GM18526 (cell line): ENCODE data around the gene CA11.

Experiments
- POLR2A ChIP-seq: IDR thresholded peaks from 3 replicates; pipeline ENCODE4 v1.6.1; 2011; ENCODE audit not compliant: insufficient read length; ENCODE audit errors: extremely low read depth

Gene CA11

GRCh38 chr19:48646001-48646721, at the start of gene CA11:
Gene CA11, minus strand, starts transcription at chr19:48646187. Its CDS starts 555 bp downstream, at chr19:48645632.
- TF ChIP-seq POLR2A, result no peak

- no peak for TF ChIP-seq POLR2A
Observed at GRCh38 chr19:48689449-48689848, 43.5 kb upstream of the CA11 start.

GRCh38 chr19:48687776-48688175, 41.8 kb upstream of the CA11 start:
- no peak for TF ChIP-seq POLR2A

GRCh38 chr19:48686088-48686487, 40.1 kb upstream of the CA11 start:
- no peak for TF ChIP-seq POLR2A

GRCh38 chr19:48685583-48685982, 39.6 kb upstream of the CA11 start:
- no peak for TF ChIP-seq POLR2A

- no peak for TF ChIP-seq POLR2A
Observed at GRCh38 chr19:48683349-48683748, 37.4 kb upstream of the CA11 start.

GRCh38 chr19:48681127-48681470, 35.1 kb upstream of the CA11 start:
- TF ChIP-seq POLR2A, result no peak

GRCh38 chr19:48680436-48681126, 34.6 kb upstream of the CA11 start:
- no peak for TF ChIP-seq POLR2A

- TF ChIP-seq POLR2A, result no peak
Observed at GRCh38 chr19:48678201-48678600, 32.2 kb upstream of the CA11 start.

GRCh38 chr19:48676887-48677286, 30.9 kb upstream of the CA11 start:
- no peak for TF ChIP-seq POLR2A

GRCh38 chr19:48676487-48676886, 30.5 kb upstream of the CA11 start:
- TF ChIP-seq POLR2A, result no peak

GRCh38 chr19:48674921-48675824, 29.2 kb upstream of the CA11 start:
- no peak for TF ChIP-seq POLR2A

- TF ChIP-seq POLR2A, result no peak
Observed at GRCh38 chr19:48674216-48674809, 28.3 kb upstream of the CA11 start.

GRCh38 chr19:48673436-48674100, 27.6 kb upstream of the CA11 start:
- TF ChIP-seq POLR2A, result no peak

GRCh38 chr19:48672994-48673393, 27.0 kb upstream of the CA11 start, which contains the start of gene NTN5:
Gene NTN5, minus strand, starts transcription at chr19:48673017. Its CDS starts 2,031 bp downstream, at chr19:48670986.
- no peak for TF ChIP-seq POLR2A
